OCI-LY1 (cell line): ENCODE measurements around the gene RAPGEF1.

Experiments
- EZH2 ChIP-seq: fragments of 200-600 bp; sonication (generic), shearing (Covaris generic); IDR thresholded peaks from 2 replicates; pipeline ENCODE4 v1.8.0; 2017; ENCODE audit warnings: borderline replicate concordance, mixed run types, mild to moderate bottlenecking, antibody characterized with exemption, low read length, moderate library complexity, mixed read lengths
- TF ChIP-seq, protein P1 (sequence below): fragments of 200-600 bp; sonication (generic), shearing (Covaris generic); IDR thresholded peaks from 2 replicates; pipeline ENCODE4 v1.5.1; 2017; ENCODE audit warnings: mild to moderate bottlenecking, antibody characterized with exemption, low read length, moderate library complexity, mixed read lengths

GRCh38 chr9:131578021-131578420 lies 161.9 kb downstream of the RAPGEF1 start:
- TF ChIP-seq, protein P1, sequence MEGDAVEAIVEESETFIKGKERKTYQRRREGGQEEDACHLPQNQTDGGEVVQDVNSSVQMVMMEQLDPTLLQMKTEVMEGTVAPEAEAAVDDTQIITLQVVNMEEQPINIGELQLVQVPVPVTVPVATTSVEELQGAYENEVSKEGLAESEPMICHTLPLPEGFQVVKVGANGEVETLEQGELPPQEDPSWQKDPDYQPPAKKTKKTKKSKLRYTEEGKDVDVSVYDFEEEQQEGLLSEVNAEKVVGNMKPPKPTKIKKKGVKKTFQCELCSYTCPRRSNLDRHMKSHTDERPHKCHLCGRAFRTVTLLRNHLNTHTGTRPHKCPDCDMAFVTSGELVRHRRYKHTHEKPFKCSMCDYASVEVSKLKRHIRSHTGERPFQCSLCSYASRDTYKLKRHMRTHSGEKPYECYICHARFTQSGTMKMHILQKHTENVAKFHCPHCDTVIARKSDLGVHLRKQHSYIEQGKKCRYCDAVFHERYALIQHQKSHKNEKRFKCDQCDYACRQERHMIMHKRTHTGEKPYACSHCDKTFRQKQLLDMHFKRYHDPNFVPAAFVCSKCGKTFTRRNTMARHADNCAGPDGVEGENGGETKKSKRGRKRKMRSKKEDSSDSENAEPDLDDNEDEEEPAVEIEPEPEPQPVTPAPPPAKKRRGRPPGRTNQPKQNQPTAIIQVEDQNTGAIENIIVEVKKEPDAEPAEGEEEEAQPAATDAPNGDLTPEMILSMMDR = no peak
- no peak for TF ChIP-seq EZH2
